ENCODE results near the gene CASP2. TPM values are rescaled to one million over a fixed set of nuclear protein-coding genes. Genes with fewer than 3 reads are reported as not detected.
A peak's percentile ranks its signal among the peaks of the same experiment; 100 is the strongest.
"Not testable (repeated sequence)": the region's sequence is repeated elsewhere in the genome, so short reads cannot be mapped to it uniquely, and the experiment has no call there.

CASP2 gene
- total RNA-seq, 1 experiment from 2014 or later: 4.7 TPM

DNA sequence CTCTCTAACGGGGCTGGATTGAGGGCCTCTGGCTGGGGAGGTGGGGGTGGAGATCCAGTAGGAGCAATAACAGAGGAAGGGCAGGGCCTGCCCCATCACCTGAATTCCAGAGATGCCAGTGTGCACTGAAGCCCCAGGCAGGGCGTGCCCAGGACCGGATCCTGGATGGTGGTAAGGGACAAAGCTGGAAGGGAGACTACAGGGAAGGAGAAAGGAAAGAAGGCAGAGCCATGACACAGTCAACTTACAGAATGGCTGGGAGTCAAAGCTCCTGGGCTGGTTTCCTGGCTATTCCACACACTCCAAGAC lies 2.7 kb upstream of the CASP2 start:
- DNase-seq: no peak
- H3K4me3 ChIP-seq: no peak overlapping the region
- H3K36me3 ChIP-seq: peaks cover 2% of the 10 kb centered on the region
- H3K9me3 ChIP-seq: peaks cover 5% of the 10 kb centered on the region; the same call in 1 of the 2 replicates
- no peaks in the 10 kb centered on the region for H3K27me3 ChIP-seq

- Histone ChIP-seq H3K9me3 (peaks cover 5% of the 10 kb centered on the region; the same call in 1 of the 2 replicates), H3K36me3 (peaks cover 5% of the 10 kb centered on the region), H3K27me3 (no peaks in the 10 kb centered on the region), H3K4me3 (no peak overlapping the region)
- no peak for DNase-seq
Measured at GRCh38 chr7:143285806-143286521, 2.2 kb upstream of the CASP2 start.

GRCh38 chr7:143286522-143286890 lies 1.6 kb upstream of the CASP2 start:
- peaks cover 5% of the 10 kb centered on the region; the same call in 1 of the 2 replicates for H3K9me3 ChIP-seq
- H3K4me3 ChIP-seq: no peak overlapping the region
- peaks cover 5% of the 10 kb centered on the region for H3K36me3 ChIP-seq
- no peaks in the 10 kb centered on the region for H3K27me3 ChIP-seq
- no peak for DNase-seq

- peak overlapping the region; percentile 91 for H3K4me3 ChIP-seq
- H3K27me3 ChIP-seq: no peaks in the 10 kb centered on the region
- H3K36me3 ChIP-seq: peaks cover 9% of the 10 kb centered on the region
- no peak for DNase-seq
- H3K9me3 ChIP-seq: peaks cover 5% of the 10 kb centered on the region; the same call in 1 of the 2 replicates
Measured at GRCh38 chr7:143287339-143287934, 714 bp upstream of the CASP2 start.

DNA sequence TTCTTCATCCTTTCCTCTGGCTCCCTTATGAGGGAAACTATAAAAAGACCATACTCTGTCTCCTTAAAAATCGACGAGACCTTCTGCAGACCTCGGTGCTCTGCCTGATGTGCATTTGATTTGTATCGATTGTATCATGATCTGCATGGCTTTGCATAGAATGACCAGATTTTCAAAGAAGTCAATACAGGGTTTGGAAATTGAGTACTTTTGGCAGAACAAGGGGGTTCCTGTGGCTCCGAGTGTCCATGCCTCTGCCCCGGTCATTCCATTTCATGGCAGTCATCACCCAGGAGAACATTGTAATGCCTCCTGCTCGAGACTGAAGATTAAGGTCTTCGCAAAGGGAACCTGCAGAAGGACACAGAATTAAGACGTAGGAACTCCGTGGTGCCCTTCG lies 685 bp downstream of the CASP2 start:
- peaks cover 12% of the 10 kb centered on the region for H3K36me3 ChIP-seq
- H3K27me3 ChIP-seq: no peaks in the 10 kb centered on the region
- H3K4me3 ChIP-seq: peak overlapping the region; percentile 91
- no peak for DNase-seq
- H3K9me3 ChIP-seq: peaks cover 5% of the 10 kb centered on the region; the same call in 1 of the 2 replicates

DNA sequence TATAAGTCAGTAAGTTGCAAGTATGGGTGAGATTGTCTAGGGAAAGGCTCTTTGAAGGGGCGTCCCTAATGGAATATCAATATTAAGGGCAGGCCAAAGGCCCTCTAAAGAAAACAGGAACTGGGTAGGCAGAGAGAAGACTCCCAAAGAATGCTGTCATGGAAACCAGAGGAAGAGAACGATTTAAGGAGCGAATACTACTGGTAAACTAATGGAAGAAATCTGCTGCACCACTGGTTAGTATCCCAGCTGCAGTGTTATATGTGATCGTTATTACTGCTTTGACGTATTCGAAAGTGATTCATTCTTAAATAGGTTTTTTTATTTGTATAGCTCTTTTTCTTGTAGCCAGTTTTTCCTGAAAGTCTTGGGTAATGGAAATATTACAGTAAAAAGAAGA lies 1.3 kb downstream of the CASP2 start:
- DNase-seq: no peak
- Histone ChIP-seq H3K4me3 (peak overlapping the region; percentile 91), H3K9me3 (peaks cover 5% of the 10 kb centered on the region; the same call in 1 of the 2 replicates), H3K36me3 (peaks cover 17% of the 10 kb centered on the region), H3K27me3 (no peaks in the 10 kb centered on the region)

DNA sequence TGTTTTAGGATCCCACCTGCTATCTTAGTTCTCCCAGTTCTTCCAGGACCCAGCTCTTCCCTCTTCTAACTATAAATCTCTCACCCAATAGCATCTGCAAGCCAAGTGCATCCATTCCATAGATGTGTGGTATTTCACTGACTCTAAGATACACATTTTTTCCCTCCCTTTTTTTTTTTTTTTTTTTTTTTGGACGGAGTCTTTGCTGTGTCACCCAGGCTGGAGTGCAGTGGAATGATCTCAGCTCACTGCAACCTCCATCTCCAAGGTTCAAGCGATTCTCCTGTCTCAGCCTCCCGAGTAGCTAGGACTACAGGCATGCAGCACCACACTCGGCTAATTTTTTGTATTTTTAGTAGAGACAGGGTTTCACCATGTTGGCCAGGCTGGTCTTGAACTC lies 1.7 kb downstream of the CASP2 start:
- not testable (repeated sequence) for DNase-seq, H3K9me3 ChIP-seq, H3K27me3 ChIP-seq
- H3K36me3 ChIP-seq: peaks cover 19% of the 10 kb centered on the region
- H3K4me3 ChIP-seq: peak overlapping the region; percentile 91

DNA sequence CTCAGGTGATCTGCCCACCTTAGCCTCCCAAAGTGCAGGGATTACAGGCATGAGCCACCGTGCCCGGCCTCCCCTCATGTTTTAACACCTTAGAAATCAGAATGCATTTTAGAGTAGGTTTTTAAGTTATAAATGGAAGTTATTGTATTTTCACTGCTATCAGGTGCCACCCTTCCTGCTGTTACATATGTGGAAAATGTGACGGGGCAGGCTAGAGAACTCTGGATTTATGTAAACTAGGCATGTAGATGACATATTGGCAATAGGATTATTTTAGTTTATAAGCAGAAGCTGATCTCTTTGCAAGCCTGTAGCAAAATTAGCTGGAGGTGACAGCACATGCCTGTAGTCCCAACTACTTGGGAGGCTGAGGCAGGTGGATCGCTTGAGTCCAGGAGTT lies 2.1 kb downstream of the CASP2 start:
- H3K36me3 ChIP-seq: peaks cover 20% of the 10 kb centered on the region
- no peak overlapping the region for H3K4me3 ChIP-seq
- DNase-seq: no peak
- H3K27me3 ChIP-seq: no peaks in the 10 kb centered on the region
- peaks cover 5% of the 10 kb centered on the region; the same call in 1 of the 2 replicates for H3K9me3 ChIP-seq

GRCh38 chr7:143292876-143293275 lies 4.7 kb downstream of the CASP2 start:
- no peaks in the 10 kb centered on the region for H3K9me3 ChIP-seq
- no peaks in the 10 kb centered on the region for H3K27me3 ChIP-seq
- no peak overlapping the region for H3K4me3 ChIP-seq
- H3K36me3 ChIP-seq: peaks cover 34% of the 10 kb centered on the region
- no peak for DNase-seq

- DNase-seq: no peak
- H3K27me3 ChIP-seq: no peaks in the 10 kb centered on the region
- H3K9me3 ChIP-seq: no peaks in the 10 kb centered on the region
- peaks cover 46% of the 10 kb centered on the region for H3K36me3 ChIP-seq
- no peak overlapping the region for H3K4me3 ChIP-seq
Measured at GRCh38 chr7:143295870-143296269, 7.7 kb downstream of the CASP2 start.

DNA sequence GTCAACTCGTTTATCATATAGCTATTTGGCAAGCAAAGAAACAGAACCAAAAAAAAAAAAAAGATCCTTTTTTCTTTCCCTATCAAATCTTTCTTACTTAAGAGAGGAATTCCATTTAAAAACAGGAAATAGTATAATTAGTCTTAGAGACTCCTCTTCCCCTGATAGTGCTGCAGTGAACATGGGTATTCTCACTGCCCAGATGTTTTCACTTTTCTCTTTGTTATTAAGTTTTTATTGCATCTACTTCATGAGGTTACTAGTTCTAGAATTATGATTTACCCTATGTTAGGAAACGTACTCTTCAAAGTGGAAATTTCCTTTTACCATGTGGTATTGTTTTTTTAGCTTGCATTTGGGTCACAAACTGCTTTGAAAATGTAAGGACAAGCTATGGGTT lies 8.5 kb downstream of the CASP2 start:
- H3K9me3 ChIP-seq: no peaks in the 10 kb centered on the region
- H3K36me3 ChIP-seq: peaks cover 48% of the 10 kb centered on the region
- no peak for DNase-seq
- no peaks in the 10 kb centered on the region for H3K27me3 ChIP-seq
- H3K4me3 ChIP-seq: no peak overlapping the region

GRCh38 chr7:143299346-143299745 lies 11.2 kb downstream of the CASP2 start:
- Histone ChIP-seq H3K9me3 (no peaks in the 10 kb centered on the region), H3K4me3 (no peak overlapping the region), H3K27me3 (no peaks in the 10 kb centered on the region), H3K36me3 (peaks cover 50% of the 10 kb centered on the region)
- DNase-seq: no peak

- H3K27me3 ChIP-seq: no peaks in the 10 kb centered on the region
- peaks cover 50% of the 10 kb centered on the region for H3K36me3 ChIP-seq
- no peak for DNase-seq
- no peaks in the 10 kb centered on the region for H3K9me3 ChIP-seq
- H3K4me3 ChIP-seq: no peak overlapping the region
Measured at GRCh38 chr7:143299840-143300239, 11.7 kb downstream of the CASP2 start.

GRCh38 chr7:143300959-143301935 lies 13.1 kb downstream of the CASP2 start:
- no peaks in the 10 kb centered on the region for H3K27me3 ChIP-seq
- peaks cover 52% of the 10 kb centered on the region for H3K36me3 ChIP-seq
- no peak for DNase-seq
- H3K9me3 ChIP-seq: no peaks in the 10 kb centered on the region
- H3K4me3 ChIP-seq: no peak overlapping the region

DNA sequence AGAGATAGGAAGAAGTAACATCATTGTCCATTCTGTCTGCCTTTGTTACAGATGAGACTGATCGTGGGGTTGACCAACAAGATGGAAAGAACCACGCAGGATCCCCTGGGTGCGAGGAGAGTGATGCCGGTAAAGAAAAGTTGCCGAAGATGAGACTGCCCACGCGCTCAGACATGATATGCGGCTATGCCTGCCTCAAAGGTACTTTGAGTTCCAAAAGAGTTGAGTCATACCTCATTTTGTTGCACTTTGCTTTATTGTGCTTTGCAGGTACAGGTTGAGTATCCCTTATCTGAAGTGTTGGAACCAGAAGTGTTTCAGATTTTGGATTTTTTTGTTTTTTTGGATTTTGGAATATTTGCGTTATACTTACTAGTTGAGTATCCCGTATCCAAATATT lies 15.6 kb downstream of the CASP2 start:
- no peaks in the 10 kb centered on the region for H3K27me3 ChIP-seq
- no peak overlapping the region for H3K4me3 ChIP-seq
- DNase-seq: no peak
- H3K36me3 ChIP-seq: peaks cover 39% of the 10 kb centered on the region
- H3K9me3 ChIP-seq: no peaks in the 10 kb centered on the region

- H3K27me3 ChIP-seq: no peaks in the 10 kb centered on the region
- H3K4me3 ChIP-seq: no peak overlapping the region
- DNase-seq: no peak
- no peaks in the 10 kb centered on the region for H3K9me3 ChIP-seq
- peaks cover 33% of the 10 kb centered on the region for H3K36me3 ChIP-seq
Measured at GRCh38 chr7:143304938-143305337, 16.8 kb downstream of the CASP2 start.

- no peak for DNase-seq
- Histone ChIP-seq H3K4me3 (no peak overlapping the region), H3K9me3 (no peaks in the 10 kb centered on the region), H3K27me3 (no peaks in the 10 kb centered on the region), H3K36me3 (peaks cover 31% of the 10 kb centered on the region)
Measured at GRCh38 chr7:143305423-143306070, 17.4 kb downstream of the CASP2 start.

Measured in MG63 (cell line).